M059J (cell line): ENCODE measurements around the gene NSUN4. TPM values are rescaled to one million over a fixed set of nuclear protein-coding genes. Genes with fewer than 3 reads are reported as not detected.
A peak's percentile ranks its signal among the peaks of the same experiment; 100 is the strongest.
"Not testable (repeated sequence)": the region's sequence is repeated elsewhere in the genome, so short reads cannot be mapped to it uniquely, and the experiment has no call there.

ENCODE experiments used
- DNase-seq: peaks from one replicate; pipeline ENCODE4 v3.0.0-alpha.2; 2012; ENCODE audit warnings: low read depth
- total RNA-seq: library from RNA; depleted of rRNA; stranded (reverse); fragments of >200 nt; shearing (Covaris generic); gene quantifications from 2 replicates; pipeline ENCODE4 v1.2.3, GENCODE V29; 2014

NSUN4 gene
- total RNA-seq, 1 experiment from 2014 or later = 15.8 TPM

- DNase-seq = not testable (repeated sequence)
These were observed 25.2 kb downstream of the NSUN4 start for GRCh38 chr1:46365796-46366195.

GRCh38 chr1:46367072-46367471 lies 26.5 kb downstream of the NSUN4 start:
- DNase-seq = no peak

- DNase-seq = not testable (repeated sequence)
These were observed 27.1 kb downstream of the NSUN4 start for GRCh38 chr1:46367701-46368100.

GRCh38 chr1:46368791-46369190 lies 28.2 kb downstream of the NSUN4 start:
- no peak for DNase-seq

- DNase-seq = no peak
These were observed 29.1 kb downstream of the NSUN4 start for GRCh38 chr1:46369542-46370213.

- DNase-seq = peak; percentile 18
These were observed 29.6 kb downstream of the NSUN4 start for GRCh38 chr1:46370214-46370633.

GRCh38 chr1:46372431-46372830 lies 31.8 kb downstream of the NSUN4 start:
- DNase-seq = no peak

GRCh38 chr1:46379996-46380395 lies 39.4 kb downstream of the NSUN4 start:
- no peak for DNase-seq

- DNase-seq = no peak
These were observed 39.9 kb downstream of the NSUN4 start for GRCh38 chr1:46380508-46380907.

GRCh38 chr1:46393510-46393909 lies 52.9 kb downstream of the NSUN4 start:
- no peak for DNase-seq

- no peak for DNase-seq
These were observed 53.7 kb downstream of the NSUN4 start, which contains the start of gene FAAH for GRCh38 chr1:46394108-46394871. TSS of gene FAAH (plus strand) at chr1:46394317. CDS start at chr1:46394349, 32 bp downstream.

- DNase-seq = no peak
These were observed 54.4 kb downstream of the NSUN4 start for GRCh38 chr1:46394872-46395465.

- DNase-seq = no peak
These were observed 56.1 kb downstream of the NSUN4 start for GRCh38 chr1:46396441-46397398.

GRCh38 chr1:46399307-46399706 lies 58.7 kb downstream of the NSUN4 start:
- no peak for DNase-seq

GRCh38 chr1:46400421-46400820 lies 59.8 kb downstream of the NSUN4 start:
- DNase-seq = no peak

- DNase-seq = peak; percentile 30
These were observed 60.7 kb downstream of the NSUN4 start for GRCh38 chr1:46401154-46401913.

- peak; percentile 76 for DNase-seq
These were observed 61.5 kb downstream of the NSUN4 start for GRCh38 chr1:46401964-46402626.

- DNase-seq = no peak
These were observed 63.3 kb downstream of the NSUN4 start for GRCh38 chr1:46403916-46404315.

GRCh38 chr1:46404482-46405196 lies 64.0 kb downstream of the NSUN4 start:
- DNase-seq = no peak

- no peak for DNase-seq
These were observed 64.6 kb downstream of the NSUN4 start for GRCh38 chr1:46405197-46405555.
